HFFc6 (cell line): ENCODE measurements around the gene ATF4. TPM values are rescaled to one million over a fixed set of nuclear protein-coding genes. Genes with fewer than 3 reads are reported as not detected.

ENCODE experiments used
- DNase-seq: peaks from one replicate; pipeline ENCODE4 v3.0.0-alpha.2; 2018
- H3K27ac Mint-ChIP-seq: 2 replicates; pipeline ENCODE4 v1.8.0; 2020; ENCODE audit warnings: mild to moderate bottlenecking, mixed read lengths
- H3K27me3 Mint-ChIP-seq: 2 replicates; pipeline ENCODE4 v1.8.0; 2021; ENCODE audit warnings: mild to moderate bottlenecking, moderate library complexity, mixed read lengths; ENCODE audit not compliant: insufficient read depth
- H3K36me3 Mint-ChIP-seq: 2 replicates; pipeline ENCODE4 v1.8.0; 2021; ENCODE audit warnings: low read depth, mixed read lengths
- H3K4me1 Mint-ChIP-seq: 2 replicates; pipeline ENCODE4 v1.8.0; 2020; ENCODE audit warnings: low read depth, mixed read lengths
- H3K4me3 Mint-ChIP-seq: 2 replicates; pipeline ENCODE4 v1.8.0; 2020; ENCODE audit warnings: mild to moderate bottlenecking, moderate library complexity, mixed read lengths
- H3K9me3 Mint-ChIP-seq: 2 replicates; pipeline ENCODE4 v1.8.0; 2020; ENCODE audit warnings: mild to moderate bottlenecking, mixed read lengths
- total RNA-seq, 6 experiments: library from RNA; stranded (reverse); fragmentation: NEBNext Ultra II Directional; extraction: Animal tissue kit (Norgen Biotek cat#: 25700); gene quantifications; 2 replicates in 1 of 6; 3 replicates in 5 of 6; pipeline ENCODE4 v1.2.3, GENCODE V29; 2021
- TF ChIP-seq, protein P1 (sequence below): fragments of 200-600 bp; sonication (generic); IDR thresholded peaks from 2 replicates; pipeline ENCODE4 v1.5.0; 2021; ENCODE audit warnings: antibody characterized with exemption, mild to moderate bottlenecking

ATF4 gene
- total RNA-seq, 6 experiments from 2014 or later, result 227 to 271 (median 249) TPM

DNA sequence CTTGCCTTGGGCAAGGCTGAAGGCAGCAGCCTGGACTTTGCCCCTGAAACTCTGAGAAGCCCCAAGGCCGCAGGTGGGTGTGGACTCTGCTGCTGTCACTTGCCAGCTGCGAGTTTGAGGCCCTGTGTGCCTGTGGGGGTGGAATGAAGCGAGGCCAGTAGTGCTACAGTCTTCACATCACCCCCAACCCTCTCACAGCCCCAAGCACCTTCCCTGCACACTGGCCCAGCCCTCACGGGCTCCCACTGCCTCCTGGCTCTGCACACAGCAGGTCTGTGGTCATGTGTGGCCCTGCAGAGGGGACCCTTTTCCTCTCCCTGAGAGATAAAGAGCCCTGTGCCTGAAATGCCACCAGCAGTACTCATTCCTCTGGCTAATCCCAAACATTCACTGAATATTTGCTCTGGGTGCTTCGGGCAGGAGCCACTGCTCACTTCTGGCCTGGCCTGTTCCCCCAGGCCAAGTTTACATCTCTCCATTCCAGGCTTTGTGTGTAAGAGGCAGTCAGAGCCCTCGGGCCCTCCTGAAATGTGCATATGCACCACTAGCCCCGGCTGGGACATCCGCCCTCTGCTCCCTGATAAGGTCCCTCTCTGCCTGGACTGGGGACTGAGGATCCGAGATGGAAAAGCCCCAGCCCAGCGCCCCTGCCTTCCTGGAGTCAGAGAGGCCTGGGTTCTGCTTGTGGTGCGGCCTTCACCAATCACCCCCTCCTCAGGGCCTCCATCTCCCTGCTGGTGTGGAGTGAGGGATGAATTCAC, 45.8 kb upstream of the ATF4 start:
- TF ChIP-seq, protein P1, sequence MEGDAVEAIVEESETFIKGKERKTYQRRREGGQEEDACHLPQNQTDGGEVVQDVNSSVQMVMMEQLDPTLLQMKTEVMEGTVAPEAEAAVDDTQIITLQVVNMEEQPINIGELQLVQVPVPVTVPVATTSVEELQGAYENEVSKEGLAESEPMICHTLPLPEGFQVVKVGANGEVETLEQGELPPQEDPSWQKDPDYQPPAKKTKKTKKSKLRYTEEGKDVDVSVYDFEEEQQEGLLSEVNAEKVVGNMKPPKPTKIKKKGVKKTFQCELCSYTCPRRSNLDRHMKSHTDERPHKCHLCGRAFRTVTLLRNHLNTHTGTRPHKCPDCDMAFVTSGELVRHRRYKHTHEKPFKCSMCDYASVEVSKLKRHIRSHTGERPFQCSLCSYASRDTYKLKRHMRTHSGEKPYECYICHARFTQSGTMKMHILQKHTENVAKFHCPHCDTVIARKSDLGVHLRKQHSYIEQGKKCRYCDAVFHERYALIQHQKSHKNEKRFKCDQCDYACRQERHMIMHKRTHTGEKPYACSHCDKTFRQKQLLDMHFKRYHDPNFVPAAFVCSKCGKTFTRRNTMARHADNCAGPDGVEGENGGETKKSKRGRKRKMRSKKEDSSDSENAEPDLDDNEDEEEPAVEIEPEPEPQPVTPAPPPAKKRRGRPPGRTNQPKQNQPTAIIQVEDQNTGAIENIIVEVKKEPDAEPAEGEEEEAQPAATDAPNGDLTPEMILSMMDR, result no peak
- H3K36me3 Mint-ChIP-seq, result no peaks in the 10 kb centered on the region
- H3K9me3 Mint-ChIP-seq, result no peaks in the 10 kb centered on the region
- H3K4me1 Mint-ChIP-seq, result peaks cover 50% of the 10 kb centered on the region
- H3K27me3 Mint-ChIP-seq, result peaks cover 3% of the 10 kb centered on the region
- H3K27ac Mint-ChIP-seq, result peak overlapping the region; percentile 80
- H3K4me3 Mint-ChIP-seq, result 0 out of 2 replicates have a peak overlapping the region, but pooled peaks have one; percentile 13
- peak; percentile 69 for DNase-seq

DNA sequence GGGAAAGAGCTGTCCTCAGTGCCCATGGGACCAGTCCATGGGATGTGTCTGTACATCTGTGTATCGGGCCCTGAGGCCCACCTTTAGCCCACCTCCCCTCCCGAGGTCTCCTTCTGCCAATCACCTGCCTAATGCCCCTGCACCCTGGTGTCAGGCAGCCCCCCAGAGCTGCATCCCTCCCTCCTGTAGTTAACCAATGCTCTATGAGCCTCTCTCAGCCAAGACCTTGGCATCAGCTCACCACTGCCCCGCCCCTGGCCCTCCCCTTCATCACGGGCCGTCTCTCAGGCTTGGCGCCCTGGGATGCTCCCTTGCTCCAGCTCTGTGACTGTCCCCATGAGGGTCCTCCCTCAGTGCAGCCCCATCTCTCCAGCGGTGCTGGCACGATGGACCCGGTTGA, 45.0 kb upstream of the ATF4 start:
- TF ChIP-seq, protein P1, result no peak
- peaks cover 3% of the 10 kb centered on the region for H3K27me3 Mint-ChIP-seq
- H3K36me3 Mint-ChIP-seq, result no peaks in the 10 kb centered on the region
- H3K4me1 Mint-ChIP-seq, result peaks cover 45% of the 10 kb centered on the region
- H3K27ac Mint-ChIP-seq, result peak overlapping the region; percentile 80
- no peak overlapping the region for H3K4me3 Mint-ChIP-seq
- H3K9me3 Mint-ChIP-seq, result no peaks in the 10 kb centered on the region
- no peak for DNase-seq

DNA sequence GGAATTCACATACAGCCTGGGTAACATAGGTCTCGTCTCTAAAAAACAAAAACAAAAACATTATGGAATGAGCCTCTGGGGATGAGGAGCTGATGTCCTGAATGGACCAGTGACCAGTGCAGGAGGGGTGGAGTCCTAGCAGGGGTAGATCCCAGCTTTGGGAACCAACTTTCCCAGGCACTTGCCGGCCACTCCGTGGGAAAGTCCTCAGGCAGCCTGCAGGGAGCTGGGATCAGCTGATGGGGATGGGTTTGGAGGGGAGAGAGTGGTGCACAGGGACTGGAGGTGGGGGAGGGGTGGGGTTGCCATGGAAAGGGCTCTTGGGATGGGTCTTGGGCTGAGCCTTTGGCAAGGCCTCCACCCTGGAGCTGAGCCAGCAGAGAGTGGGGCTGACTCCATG, 44.5 kb upstream of the ATF4 start:
- Mint-ChIP-seq H3K4me3 (no peak overlapping the region), H3K27me3 (peaks cover 3% of the 10 kb centered on the region), H3K4me1 (peaks cover 42% of the 10 kb centered on the region), H3K27ac (peak overlapping the region; percentile 80; the same call in 1 of the 2 replicates), H3K36me3 (no peaks in the 10 kb centered on the region), H3K9me3 (no peaks in the 10 kb centered on the region)
- TF ChIP-seq, protein P1, result no peak
- no peak for DNase-seq

DNA sequence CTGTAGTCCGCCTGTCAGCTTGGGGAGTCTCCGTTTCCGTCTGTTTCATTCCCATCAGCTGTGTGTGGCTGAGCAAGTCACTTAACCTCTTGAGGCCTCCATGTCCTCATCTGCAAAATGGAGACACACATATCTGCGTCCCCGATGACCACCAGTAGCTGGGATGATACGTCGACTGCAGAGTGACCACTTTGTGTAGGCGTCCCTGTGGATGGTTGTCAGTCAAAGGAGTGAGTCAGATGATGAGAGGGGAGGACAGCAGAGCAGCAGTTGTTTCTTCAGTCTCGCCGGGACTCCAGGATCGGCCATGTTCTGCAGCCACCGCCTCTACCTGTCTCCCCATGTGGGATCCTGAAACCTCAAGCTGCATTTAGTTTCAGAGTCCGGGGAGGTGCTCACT, 43.7 kb upstream of the ATF4 start:
- peaks cover 4% of the 10 kb centered on the region for H3K27me3 Mint-ChIP-seq
- no peak overlapping the region for H3K27ac Mint-ChIP-seq
- no peak overlapping the region for H3K4me3 Mint-ChIP-seq
- TF ChIP-seq, protein P1, result no peak
- H3K36me3 Mint-ChIP-seq, result no peaks in the 10 kb centered on the region
- DNase-seq, result no peak
- H3K9me3 Mint-ChIP-seq, result no peaks in the 10 kb centered on the region
- peaks cover 37% of the 10 kb centered on the region for H3K4me1 Mint-ChIP-seq

DNA sequence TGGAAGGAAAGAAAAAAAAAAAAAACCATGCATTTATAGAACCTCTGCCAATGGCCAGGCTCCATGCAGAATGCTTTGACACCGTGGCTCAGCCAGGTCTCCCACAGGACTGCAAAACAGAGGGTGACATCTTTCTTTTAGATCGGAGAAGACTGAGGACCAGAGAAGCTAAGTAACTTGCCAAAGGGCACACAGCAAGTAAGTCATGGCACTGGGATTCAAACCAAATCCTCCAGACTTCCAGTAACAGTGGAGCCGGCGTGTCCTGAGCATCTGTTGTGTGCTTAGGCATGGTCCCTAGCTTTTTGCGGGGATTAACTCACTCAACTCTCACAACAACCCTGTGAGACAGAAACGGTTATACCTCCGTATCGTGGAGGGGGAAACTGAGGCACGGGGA, 42.8 kb upstream of the ATF4 start:
- DNase-seq, result no peak
- TF ChIP-seq, protein P1, result no peak
- Mint-ChIP-seq H3K4me1 (peaks cover 29% of the 10 kb centered on the region), H3K36me3 (no peaks in the 10 kb centered on the region), H3K9me3 (no peaks in the 10 kb centered on the region), H3K4me3 (no peak overlapping the region), H3K27me3 (peaks cover 4% of the 10 kb centered on the region), H3K27ac (no peak overlapping the region)
